ENCODE data around the gene RIMBP2.
"Not testable (repeated sequence)": the region's sequence is repeated elsewhere in the genome, so short reads cannot be mapped to it uniquely, and the experiment has no call there.

RIMBP2 gene

GRCh38 chr12:130706311-130706710 lies 9.8 kb downstream of the RIMBP2 start:
- no peak for DNase-seq

GRCh38 chr12:130705178-130705822 lies 10.8 kb downstream of the RIMBP2 start:
- DNase-seq, result no peak

GRCh38 chr12:130704606-130705005 lies 11.5 kb downstream of the RIMBP2 start:
- DNase-seq, result no peak

GRCh38 chr12:130703733-130704375 lies 12.2 kb downstream of the RIMBP2 start:
- DNase-seq, result no peak

- DNase-seq, result no peak
Measured at GRCh38 chr12:130702966-130703732, 12.9 kb downstream of the RIMBP2 start.

- no peak for DNase-seq
Measured at GRCh38 chr12:130701402-130701744, 14.7 kb downstream of the RIMBP2 start.

GRCh38 chr12:130700492-130701401 lies 15.4 kb downstream of the RIMBP2 start:
- DNase-seq, result no peak

- no peak for DNase-seq
Measured at GRCh38 chr12:130698106-130698505, 18.0 kb downstream of the RIMBP2 start.

GRCh38 chr12:130696379-130697100 lies 19.6 kb downstream of the RIMBP2 start:
- DNase-seq, result no peak

- no peak for DNase-seq
Measured at GRCh38 chr12:130695061-130695460, 21.0 kb downstream of the RIMBP2 start.

GRCh38 chr12:130689408-130690405 lies 26.4 kb downstream of the RIMBP2 start:
- no peak for DNase-seq

GRCh38 chr12:130688999-130689398 lies 27.1 kb downstream of the RIMBP2 start:
- DNase-seq, result not testable (repeated sequence)

GRCh38 chr12:130687796-130688778 lies 28.0 kb downstream of the RIMBP2 start:
- DNase-seq, result no peak

- DNase-seq, result no peak
Measured at GRCh38 chr12:130687190-130687589, 28.9 kb downstream of the RIMBP2 start.

- no peak for DNase-seq
Measured at GRCh38 chr12:130686511-130686991, 29.5 kb downstream of the RIMBP2 start.

GRCh38 chr12:130685850-130686249 lies 30.2 kb downstream of the RIMBP2 start:
- DNase-seq, result no peak

GRCh38 chr12:130685250-130685787 lies 30.8 kb downstream of the RIMBP2 start:
- no peak for DNase-seq

GRCh38 chr12:130683811-130684210 lies 32.3 kb downstream of the RIMBP2 start:
- DNase-seq, result no peak

- no peak for DNase-seq
Measured at GRCh38 chr12:130683080-130683479, 33.0 kb downstream of the RIMBP2 start.
